ENCODE data around the gene SOX5.

GRCh38 chr12:23581913-23582312, 367.6 kb downstream of the SOX5 start:
- TF ChIP-seq CTCF (IDR thresholded peaks at IDR 0.05) (no peak), POLR2A (IDR thresholded peaks at IDR 0.05) (no peak)

All from adrenal gland (tissue), 5 donors.